RWPE1 (cell line): ENCODE results near the gene SLC1A2.

Experiments used
- CTCF ChIA-PET: fragments of 350-600 bp; sonication (Branson Sonifier 250); formaldehyde crosslinking; extraction: SDS; loops from one replicate; lab custom pipeline; 2021; lab: Yijun Ruan, JAX
- POLR2A ChIA-PET: fragments of 400-600 bp; formaldehyde crosslinking; extraction: SDS; loops from one replicate; lab custom pipeline; 2020; ENCODE audit warnings: antibody characterized with exemption; ENCODE audit not compliant: low non-redundant PET; lab: Yijun Ruan, JAX
- DNase-seq: peaks from one replicate; pipeline ENCODE4 v3.0.0; 2012; ENCODE audit warnings: low spot score
- H3K27ac ChIP-seq: fragments of 450-650 bp; 2 replicates; pipeline ENCODE4 v1.5.1; 2017
- TF ChIP-seq, protein P1 (sequence below): fragments of 450-650 bp; conservative IDR thresholded peaks from 2 replicates; pipeline ENCODE4 v1.5.1; 2017; ENCODE audit warnings: low read depth, mild to moderate bottlenecking

SLC1A2 gene

DNA sequence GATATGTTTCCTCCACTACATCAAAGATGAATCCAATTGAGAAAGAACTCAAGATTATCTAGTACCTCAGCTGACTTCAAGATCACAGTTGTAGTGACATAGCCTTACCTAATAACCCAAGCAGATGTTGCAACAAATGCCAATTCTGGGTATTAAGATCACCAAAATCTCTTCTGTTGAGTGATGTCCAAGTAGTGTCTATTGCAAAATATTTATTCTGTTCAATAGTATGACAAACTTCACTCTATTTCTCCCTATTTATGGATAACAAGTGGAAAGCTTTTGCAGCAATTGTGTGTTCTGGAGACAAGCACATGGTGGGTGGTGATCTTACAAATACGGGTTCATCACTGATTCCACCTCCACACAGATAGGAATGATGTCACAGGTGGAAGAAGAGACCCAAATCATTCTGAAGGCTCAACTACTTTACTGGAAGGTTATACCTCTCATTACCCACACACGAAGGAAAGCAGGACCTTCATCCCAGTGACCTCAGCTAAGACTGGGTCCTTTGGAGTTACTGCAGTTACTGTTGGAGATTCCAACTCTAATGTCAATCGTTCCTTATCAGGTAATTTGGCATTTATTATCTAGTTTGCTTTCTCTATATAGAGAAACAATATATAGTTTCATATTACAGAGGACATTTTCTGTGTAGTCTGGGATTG, 208.3 kb downstream of the SLC1A2 start:
- DNase-seq, result no peak
- ChIA-PET POLR2A (no interaction called here), CTCF (no interaction called here)
- TF ChIP-seq, protein P1, sequence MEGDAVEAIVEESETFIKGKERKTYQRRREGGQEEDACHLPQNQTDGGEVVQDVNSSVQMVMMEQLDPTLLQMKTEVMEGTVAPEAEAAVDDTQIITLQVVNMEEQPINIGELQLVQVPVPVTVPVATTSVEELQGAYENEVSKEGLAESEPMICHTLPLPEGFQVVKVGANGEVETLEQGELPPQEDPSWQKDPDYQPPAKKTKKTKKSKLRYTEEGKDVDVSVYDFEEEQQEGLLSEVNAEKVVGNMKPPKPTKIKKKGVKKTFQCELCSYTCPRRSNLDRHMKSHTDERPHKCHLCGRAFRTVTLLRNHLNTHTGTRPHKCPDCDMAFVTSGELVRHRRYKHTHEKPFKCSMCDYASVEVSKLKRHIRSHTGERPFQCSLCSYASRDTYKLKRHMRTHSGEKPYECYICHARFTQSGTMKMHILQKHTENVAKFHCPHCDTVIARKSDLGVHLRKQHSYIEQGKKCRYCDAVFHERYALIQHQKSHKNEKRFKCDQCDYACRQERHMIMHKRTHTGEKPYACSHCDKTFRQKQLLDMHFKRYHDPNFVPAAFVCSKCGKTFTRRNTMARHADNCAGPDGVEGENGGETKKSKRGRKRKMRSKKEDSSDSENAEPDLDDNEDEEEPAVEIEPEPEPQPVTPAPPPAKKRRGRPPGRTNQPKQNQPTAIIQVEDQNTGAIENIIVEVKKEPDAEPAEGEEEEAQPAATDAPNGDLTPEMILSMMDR, result no peak
- no peak overlapping the region for H3K27ac ChIP-seq

DNA sequence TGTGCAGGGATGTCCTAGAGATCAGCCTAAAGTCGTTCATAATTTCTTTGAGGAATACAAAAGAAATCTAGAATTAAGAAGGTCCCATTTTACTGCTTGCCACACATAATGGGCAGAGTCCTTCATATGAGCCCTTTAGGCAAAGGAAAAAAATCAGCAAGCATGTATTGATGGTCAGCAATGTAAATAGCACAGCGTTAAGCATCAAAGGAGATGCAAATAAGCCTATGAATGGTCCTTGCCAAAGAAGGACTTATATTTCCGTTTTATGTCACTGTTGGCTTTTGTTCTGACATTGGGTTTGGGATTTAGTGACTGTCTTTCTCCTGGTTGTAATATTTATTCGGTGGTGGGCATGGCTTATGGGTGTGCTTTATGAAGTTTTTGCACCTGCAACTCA, 210.6 kb downstream of the SLC1A2 start:
- CTCF ChIA-PET, result no interaction called here
- TF ChIP-seq, protein P1, result no peak
- no peak overlapping the region for H3K27ac ChIP-seq
- no peak for DNase-seq
- POLR2A ChIA-PET, result no interaction called here

DNA sequence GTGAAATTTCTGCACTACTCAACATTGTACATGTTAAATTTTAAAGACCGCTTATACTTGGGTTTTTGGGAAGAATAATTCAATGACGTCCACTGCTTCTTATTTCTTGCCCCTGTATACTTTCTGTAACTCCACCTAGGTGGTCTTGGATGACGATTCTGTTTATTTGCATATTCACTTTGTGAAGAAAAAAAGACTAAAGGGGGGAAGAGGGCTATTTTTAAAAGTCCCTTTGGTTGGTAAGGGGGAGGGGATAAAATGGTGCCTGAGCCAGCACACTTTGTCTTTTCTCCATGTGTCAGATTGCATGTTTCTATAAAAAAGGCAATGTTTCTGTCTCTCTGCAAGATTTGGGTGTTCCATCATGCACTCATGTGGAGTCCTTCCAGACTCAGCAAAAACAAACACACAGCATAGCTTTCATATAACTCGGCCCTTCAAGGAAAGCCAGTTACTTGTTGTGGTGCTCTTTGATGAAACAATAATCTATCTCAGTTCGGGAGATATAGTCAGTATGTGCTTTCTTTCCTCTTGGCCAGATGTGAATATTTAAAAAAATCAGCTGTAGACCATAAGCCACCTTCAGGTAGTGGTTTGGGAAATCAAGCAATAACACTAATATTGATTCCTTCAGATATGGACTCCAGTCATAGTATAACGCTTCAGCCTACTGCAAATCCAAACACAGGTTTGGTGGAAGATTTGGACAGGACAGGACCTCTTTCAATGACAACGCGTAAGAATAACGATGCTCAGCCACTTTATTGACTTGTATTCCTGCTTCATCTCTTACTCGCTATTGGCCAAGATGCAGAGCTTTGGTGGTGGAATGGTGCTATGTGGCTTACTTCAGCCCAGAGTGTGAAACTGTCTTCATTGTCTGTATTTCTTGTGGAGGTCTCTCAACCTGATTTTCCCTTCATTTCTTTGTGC, 211.6 kb downstream of the SLC1A2 start:
- DNase-seq, result no peak
- TF ChIP-seq, protein P1, result no peak
- CTCF ChIA-PET, result no interaction called here
- POLR2A ChIA-PET, result no interaction called here
- no peak overlapping the region for H3K27ac ChIP-seq

DNA sequence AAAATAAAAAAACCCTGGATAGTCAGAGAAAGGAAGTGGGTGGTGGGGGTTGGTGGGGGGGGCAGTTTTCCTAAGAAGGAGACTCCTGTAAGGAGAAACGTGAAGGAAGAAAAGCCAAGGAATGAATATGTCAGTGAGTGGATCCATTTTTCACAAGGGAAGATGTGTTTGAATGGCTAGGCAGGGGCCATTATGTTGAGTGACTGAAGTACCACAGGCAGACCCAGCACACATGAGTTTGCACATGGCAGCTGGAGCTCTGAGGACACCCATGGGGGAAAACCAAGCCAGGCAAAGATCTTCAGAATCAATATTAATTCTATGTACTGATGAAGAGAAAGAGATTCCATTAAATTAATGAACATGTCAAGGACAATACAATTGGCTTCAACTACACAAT, 212.7 kb downstream of the SLC1A2 start:
- TF ChIP-seq, protein P1, result no peak
- CTCF ChIA-PET, result no interaction called here
- DNase-seq, result no peak
- POLR2A ChIA-PET, result no interaction called here
- no peak overlapping the region for H3K27ac ChIP-seq

DNA sequence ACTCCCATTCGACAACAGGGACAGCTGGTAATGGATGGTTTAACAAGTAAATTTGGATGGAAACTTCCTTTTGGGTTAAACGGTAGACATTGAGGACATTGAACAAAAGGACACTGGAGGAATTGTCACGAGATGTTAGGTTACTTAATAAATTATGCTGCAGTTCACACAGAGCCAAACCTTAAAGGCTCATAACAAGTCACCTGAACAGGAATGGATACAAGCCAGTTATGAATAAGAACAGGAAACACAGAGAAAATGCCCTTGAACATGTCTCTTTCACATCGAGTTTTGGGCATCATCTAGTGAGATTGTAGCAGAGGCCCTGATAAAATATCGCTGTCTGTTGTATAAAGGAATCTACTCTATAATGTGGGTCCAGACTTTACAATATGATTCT, 214.7 kb downstream of the SLC1A2 start:
- H3K27ac ChIP-seq, result no peak overlapping the region
- TF ChIP-seq, protein P1, result no peak
- ChIA-PET POLR2A (no interaction called here), CTCF (no interaction called here)
- no peak for DNase-seq
